Measurements from ENCODE around the gene TTLL9.

TTLL9 gene

DNA sequence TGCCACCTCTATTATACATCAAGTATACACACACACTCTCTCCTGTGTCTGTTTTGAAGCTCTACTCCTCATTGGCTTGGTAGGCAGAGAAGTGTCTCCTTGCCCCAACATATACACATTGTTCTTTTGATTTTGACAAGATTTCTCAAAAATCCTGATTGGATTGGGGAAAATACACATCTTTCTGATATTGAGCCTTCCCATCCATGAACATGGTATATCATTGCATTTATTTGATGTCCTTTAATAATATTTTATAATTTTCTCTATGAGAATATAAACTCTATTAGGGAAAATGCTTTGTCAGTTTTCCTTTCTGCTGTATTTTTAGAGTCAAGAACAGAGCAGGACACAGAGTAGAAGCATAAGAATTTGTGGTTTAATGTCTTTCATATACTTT is 7.2 kb downstream of the TTLL9 start:
- no peak for DNase-seq (ENCODE audit: low read depth in 3 of 3, low spot score in 1 of 3)

DNA sequence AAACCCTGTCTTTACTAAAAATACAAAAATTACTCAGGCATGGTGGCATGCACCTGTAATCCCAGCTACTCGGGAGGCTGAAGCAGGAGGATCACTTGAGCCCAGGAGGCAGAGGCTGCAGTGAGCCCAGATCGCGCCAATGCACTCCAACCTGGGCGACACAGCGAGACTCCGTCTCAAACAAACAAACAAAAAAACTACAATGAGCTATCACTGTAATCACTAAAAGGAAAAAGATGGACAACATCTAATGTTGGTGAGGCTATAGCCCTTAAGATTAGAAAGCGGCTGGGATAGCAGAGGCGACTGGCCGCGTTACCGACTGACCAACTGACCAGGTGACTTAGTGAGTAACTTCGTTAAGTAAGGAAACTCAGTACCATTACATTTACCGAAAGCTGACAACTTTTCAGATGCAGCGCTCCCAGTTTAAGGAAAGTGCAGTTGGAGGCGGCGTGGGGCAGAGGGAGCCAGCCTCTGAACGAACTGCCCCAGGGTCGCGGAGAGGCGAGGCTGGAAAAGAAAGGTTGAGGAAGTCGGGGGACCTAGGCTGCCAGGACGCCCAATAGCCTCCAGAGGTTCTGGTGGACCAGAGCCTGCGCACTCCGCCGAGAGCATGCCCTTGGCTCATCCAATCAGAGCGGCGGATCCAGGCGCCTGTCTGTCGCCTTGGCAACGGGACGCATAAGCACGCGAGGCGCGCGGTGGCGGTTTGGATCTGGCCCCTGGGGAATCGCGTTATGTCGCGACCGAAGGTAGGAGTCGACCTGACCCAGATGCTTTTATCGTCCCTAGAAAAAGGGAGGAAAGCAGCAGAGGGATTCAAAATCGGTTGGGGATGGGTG is 8.9 kb downstream of the TTLL9 start:
- DNase-seq (ENCODE audit: low read depth in 3 of 3, low spot score in 1 of 3): peak; percentile 26 to 55 (median 53)

DNA sequence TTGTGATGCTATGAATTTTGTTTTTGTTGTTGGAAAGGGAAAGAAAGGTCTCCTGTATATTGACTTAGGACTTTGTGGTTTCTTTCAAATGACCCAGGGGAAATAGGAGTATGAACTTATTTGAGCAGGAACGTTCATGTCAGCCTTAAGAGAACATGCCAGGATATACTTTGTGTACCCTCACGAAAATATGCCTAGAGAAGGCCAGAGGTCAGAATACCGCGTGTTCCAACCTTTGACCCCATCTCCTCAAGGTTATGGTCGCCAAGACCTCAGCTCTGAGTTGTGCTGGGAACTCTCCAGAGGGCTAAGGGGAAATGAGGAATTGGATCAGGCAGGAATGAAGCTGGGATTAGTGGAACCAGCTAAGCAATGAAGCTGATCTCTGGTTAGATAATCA is 11.5 kb downstream of the TTLL9 start:
- DNase-seq (ENCODE audit: low read depth in 3 of 3, low spot score in 1 of 3): no peak

GRCh38 chr20:31883829-31884228 is 13.4 kb downstream of the TTLL9 start:
- no peak for DNase-seq (ENCODE audit: low read depth in 3 of 3, low spot score in 1 of 3)

DNA sequence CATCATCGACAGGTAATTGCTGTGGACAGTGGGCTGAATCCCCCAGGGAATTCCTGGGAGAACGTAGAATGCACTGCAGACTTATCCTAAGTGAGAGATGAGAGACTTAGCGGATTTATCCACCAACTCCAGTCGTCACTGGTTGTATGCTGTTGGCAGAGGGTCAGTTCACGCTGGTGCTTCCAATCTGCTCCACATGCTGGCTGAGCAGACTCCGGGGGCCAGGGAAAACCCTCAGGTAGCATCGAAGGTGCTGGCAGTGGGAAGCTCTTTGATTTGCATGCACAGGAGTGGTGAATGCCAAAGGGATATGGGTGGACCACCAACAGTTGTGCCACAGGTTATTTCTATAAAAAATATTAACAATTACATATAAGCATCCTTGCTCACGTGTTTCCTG is 20.2 kb downstream of the TTLL9 start:
- DNase-seq (ENCODE audit: low read depth in 3 of 3, low spot score in 1 of 3): no peak

DNA sequence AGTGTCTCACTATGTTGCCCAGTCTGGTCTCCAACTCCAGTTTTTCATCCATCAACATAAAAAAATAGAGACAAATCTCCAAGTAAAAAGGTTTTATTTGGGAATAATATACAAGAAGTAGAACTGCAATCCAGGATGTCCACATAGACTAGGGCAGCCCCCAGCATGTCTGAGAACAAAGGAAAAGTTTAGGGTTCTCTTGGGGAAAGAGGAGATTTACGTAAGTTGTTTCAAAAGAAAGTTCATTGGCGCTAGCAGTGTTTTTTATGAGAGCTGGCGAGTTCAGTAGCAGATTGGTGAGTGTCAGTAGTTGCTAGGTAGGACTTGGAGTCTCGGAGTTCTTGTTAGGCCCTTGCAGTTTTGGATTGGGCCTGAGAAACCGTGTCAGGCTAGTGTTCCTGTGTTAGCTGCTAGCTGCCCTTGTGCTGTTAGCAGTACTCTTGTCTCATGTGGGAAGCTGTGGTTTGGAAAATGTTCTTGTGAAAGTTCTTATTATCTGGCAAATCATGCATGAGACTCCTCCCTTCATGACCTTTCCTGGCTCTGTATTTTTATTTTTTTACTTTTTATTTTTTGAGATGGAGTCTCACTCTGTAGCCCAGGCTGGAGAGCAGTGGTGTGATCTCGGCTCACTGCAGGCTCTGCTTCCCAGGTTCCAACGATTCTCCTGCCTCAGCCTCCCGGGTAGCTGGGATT is 24.7 kb downstream of the TTLL9 start:
- no peak for DNase-seq (ENCODE audit: low read depth in 3 of 3, low spot score in 1 of 3)

DNA sequence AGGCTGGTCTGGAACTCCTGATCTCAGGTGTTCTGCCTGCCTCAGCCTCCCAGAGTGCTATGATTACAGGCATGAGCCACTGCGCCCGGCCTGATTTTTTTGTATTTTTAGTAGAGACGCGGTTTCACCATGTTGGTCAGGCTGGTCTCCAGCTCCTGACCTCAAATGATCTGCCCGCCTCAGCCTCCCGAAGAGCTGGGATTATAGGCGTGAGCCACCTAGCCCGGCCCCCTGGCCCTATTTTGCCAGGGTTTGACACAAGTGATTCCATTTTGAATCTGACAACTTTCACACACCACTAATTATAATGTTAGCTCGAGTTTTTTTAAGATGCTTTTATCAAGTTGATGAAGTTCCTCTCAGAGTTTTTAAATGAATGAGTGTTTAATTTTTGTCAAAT is 25.6 kb downstream of the TTLL9 start:
- no peak for DNase-seq (ENCODE audit: low read depth in 3 of 3, low spot score in 1 of 3)

DNA sequence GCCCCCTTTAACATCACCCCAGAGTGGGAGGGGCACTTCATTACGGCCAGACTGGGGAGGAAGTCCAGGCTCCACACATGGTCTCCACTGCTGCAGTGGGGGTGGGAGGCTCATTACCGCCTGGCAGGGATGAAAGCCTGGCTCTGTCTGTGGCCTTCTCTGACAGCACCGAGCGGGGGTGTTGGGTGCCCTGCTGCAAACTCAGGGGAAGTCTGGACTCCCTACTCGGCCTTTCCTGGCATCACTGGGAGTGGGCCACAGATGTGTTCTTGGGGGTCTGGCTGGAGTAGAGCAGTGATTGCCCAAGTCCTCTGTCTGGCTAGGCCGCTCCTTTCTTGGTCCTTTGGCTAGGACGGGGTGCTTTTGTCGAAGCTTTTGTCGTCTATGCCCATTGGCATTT is 27.1 kb downstream of the TTLL9 start:
- no peak for DNase-seq (ENCODE audit: low read depth in 3 of 3, low spot score in 1 of 3)

DNA sequence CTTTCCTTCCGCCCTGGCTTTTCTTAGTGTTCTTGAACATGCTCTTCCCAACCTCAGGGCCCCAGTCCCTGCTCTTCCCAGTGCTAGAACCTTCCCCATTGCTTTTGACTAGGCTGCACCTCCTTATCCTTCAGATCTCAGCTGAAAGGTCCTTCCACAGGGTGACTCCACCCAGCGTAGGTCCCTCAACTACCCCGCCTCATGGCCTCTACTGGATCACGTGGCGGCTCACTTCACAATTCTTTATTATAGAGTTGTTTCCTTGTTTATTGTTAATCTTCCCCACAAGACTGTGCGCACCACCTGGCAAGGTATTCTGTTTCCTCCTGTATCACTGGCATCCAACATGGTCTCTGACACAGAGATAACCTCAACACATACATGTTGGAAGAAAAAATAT is 31.2 kb downstream of the TTLL9 start:
- DNase-seq (ENCODE audit: low read depth in 3 of 3, low spot score in 1 of 3): no peak

- DNase-seq (ENCODE audit: low read depth in 3 of 3, low spot score in 1 of 3): no peak
These were observed 33.4 kb downstream of the TTLL9 start for GRCh38 chr20:31903627-31904386.

- DNase-seq (ENCODE audit: low read depth in 3 of 3, low spot score in 1 of 3): no peak
These were observed 35.6 kb downstream of the TTLL9 start for GRCh38 chr20:31906001-31906400.

DNA sequence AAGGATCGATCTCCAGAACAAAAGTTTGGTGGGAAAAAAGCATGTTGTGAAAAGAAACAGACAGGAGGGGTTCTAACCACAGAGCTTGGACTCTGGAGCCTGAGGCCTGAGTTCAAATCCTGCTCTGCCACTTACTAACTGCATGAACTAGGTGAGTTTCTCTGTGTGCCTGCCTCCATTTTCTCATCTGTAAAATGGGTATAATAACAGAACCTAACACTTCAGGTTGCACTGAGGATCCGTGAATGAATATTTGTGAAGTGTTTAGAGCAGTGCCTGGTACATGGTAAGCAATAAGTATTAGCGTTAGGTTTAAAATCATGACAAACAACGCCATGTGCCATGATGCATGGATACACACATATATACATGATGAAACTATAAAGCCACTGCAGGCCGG is 36.6 kb downstream of the TTLL9 start:
- no peak for DNase-seq (ENCODE audit: low read depth in 3 of 3, low spot score in 1 of 3)

GRCh38 chr20:31908016-31908415 is 37.6 kb downstream of the TTLL9 start:
- DNase-seq (ENCODE audit: low read depth in 3 of 3, low spot score in 1 of 3): no peak

- no peak for DNase-seq (ENCODE audit: low read depth in 3 of 3, low spot score in 1 of 3)
These were observed 38.0 kb downstream of the TTLL9 start for GRCh38 chr20:31908424-31908823.

DNA sequence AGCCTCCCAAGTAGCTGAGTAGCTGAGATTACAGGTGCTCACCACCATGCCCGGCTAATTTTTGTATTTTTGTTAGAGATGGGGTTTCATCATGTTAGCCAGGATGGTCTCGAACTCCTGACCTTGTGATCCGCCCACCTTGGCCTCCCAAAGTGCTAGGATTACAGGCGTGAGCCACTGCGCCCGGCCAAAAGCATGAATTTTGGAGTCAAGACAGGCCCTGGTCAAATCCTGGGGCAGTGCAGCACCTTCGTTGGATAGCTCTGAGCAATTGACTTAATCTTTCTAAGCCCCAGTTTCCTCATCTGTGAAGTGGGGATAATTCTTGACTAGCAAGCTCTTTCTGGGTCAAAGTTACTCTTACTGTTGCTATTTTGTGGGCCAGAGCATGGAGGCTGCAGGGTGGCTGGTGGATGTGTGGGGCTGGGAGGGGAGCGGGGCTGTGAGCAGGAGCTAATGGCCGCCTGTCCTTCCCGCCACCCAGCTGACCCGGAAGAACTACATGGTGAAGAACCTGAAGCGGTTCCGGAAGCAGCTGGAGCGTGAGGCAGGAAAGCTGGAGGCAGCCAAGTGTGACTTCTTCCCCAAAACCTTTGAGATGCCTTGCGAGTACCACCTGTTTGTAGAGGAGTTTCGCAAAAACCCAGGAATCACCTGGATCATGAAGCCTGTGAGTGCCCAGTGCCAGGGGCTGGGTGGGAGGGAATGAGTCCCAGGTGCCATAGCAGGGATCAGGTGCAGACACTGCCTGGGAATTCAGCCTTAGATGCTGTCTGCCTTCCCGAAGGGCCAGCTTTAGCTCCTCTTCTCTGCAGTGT is 39.0 kb downstream of the TTLL9 start:
- no peak for DNase-seq (ENCODE audit: low read depth in 3 of 3, low spot score in 1 of 3)

- DNase-seq (ENCODE audit: low read depth in 3 of 3, low spot score in 1 of 3): no peak
These were observed 39.8 kb downstream of the TTLL9 start for GRCh38 chr20:31910071-31910803.

DNA sequence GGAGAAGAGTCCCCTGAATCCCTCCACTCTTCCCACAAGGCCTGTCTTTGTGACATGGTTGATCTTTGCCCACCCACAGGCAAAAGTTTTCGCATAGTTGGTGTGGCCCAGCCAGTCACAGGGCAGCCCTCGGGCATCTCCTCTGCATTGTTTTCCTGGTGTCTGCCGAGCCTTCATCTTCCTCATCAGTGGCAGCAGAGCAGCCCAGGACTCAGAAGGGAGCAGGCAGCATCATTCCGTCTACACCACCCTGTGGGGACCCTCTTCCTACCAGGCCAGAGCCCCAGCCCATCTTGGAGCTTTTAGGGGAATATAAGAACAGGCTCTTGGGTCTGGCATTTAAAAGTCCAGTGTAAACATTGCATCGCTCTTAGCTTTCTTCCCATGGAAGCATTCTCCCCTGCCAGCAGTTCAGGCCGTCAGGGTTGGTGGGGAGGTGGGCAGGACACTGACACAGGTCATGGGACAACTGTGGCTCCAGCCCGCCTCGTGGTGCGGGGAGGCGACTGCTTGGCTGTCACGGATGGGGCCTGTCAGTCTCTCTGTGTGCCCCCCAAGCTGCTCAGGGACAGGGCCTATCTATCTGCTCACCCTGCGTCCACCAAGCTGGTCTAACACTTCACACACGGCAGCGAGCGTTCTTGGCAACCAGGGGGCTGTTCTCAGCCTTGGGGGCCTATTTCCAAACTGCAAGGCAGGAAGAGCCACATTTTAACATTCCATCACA is 43.2 kb downstream of the TTLL9 start:
- DNase-seq (ENCODE audit: low read depth in 3 of 3, low spot score in 1 of 3): no peak

DNA sequence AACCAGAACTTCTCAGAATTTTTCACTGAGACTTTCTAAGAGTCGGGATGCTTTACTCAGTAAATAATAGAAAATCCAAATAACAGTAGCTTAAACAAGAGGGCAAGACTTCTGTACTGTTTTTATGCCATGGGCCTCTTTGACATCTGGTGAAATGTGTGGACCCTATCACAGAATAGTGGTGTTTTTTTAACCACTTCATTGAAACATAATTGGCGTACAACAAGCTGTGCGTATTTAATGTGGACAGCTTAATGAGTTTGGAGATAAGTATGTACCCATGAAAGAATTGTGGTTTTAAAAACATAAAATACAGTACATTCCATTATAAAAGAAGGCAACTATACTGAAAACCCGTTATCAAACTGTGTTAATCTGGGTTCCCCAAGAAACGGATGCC is 43.7 kb downstream of the TTLL9 start:
- no peak for DNase-seq (ENCODE audit: low read depth in 3 of 3, low spot score in 1 of 3)

GRCh38 chr20:31915491-31916280 is 45.3 kb downstream of the TTLL9 start:
- DNase-seq (ENCODE audit: low read depth in 3 of 3, low spot score in 1 of 3): no peak

All from stimulated activated CD4-positive, alpha-beta T cell treated with anti-CD3 and anti-CD28 coated beads, TNF-alpha, amount 100 ng/mL, for 1 hour (primary cell).